ENCODE data around the gene MEGF11.

Gene MEGF11

GRCh38 chr15:66238318-66238717 lies 15.2 kb downstream of the MEGF11 start:
- no peak for DNase-seq

DNA sequence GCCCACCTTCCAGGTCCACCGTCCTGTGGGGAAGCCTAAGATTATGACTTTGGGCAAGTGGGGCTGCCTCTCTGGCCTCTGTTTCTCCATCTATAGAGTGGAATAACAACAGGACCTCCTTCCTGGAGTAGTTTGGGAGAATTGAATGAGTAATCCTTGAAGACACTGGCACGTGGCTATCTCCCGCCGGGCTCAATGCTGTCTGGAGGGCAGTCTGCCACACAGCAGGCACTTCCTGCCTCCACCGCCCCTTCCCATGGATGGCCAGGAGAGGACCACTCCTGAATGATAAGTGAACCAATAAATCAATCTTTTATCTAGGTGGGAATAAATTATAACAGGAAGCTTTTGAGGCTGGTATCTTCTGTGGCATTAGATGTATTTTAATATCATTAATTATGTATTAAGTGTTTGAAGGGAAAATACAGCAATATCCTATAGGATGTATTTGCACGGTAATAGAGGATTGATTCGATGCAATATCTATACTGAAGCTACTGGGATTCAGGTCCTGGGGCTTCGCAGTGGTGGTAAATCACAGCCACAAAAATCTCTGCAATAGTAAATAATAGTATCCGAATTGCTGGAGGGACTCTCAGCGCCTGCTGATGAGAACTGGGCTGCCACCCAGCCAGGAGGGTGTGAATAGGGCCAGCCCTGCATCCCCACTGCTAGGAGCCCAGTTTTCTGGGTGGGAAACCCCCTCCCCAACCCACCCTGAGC lies 15.9 kb downstream of the MEGF11 start:
- DNase-seq: no peak

DNA sequence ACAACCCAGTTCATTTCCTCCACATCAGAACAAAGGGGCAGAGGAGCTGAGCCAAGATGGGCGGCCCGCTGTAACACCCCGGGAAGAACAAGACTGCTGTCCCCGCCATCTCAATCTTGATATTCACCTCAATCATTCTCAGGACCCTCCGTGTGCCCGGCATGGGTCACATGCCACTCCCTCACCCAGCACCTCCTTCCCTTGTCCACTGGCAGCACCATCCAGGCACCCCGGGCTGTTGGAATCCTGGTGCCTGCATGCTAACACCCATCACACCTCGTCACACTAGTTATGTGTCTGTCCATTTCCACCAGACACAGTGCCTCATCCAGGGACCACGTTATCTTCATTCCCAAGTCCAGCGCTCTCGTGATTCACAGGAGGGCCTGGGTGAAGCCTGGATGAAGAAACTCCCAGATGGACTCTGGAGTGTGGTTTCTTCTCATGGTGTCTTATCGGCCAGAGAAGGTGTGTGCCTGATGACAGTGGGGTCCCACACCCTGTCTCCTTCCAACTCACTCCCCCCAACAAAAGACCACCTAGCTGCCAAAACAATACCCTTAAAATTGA lies 16.7 kb downstream of the MEGF11 start:
- DNase-seq: no peak

- DNase-seq: no peak
Measured at GRCh38 chr15:66235866-66236265, 17.7 kb downstream of the MEGF11 start.

DNA sequence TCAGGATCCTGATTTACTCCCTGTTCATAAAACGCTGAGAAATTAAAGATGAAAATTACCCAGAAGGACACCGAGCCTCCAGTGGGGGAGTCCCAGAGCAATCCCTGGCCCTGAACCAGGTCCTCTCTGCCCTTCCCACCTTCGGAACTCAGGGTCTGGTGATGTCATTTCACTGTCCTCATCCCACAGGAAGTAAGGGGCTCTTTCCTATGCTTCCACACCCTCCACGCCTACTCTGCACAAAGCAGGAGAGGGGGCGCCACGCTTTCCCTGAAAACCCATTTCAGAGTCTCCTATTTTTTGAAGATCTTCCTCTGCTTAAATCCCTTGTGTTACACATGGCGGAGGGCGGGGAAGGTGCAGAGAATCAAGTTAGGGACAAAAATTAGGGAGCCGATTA lies 18.8 kb downstream of the MEGF11 start:
- DNase-seq: no peak

- DNase-seq: no peak
Measured at GRCh38 chr15:66233487-66234415, 19.8 kb downstream of the MEGF11 start.

- no peak for DNase-seq
Measured at GRCh38 chr15:66232267-66232625, 21.3 kb downstream of the MEGF11 start.

DNA sequence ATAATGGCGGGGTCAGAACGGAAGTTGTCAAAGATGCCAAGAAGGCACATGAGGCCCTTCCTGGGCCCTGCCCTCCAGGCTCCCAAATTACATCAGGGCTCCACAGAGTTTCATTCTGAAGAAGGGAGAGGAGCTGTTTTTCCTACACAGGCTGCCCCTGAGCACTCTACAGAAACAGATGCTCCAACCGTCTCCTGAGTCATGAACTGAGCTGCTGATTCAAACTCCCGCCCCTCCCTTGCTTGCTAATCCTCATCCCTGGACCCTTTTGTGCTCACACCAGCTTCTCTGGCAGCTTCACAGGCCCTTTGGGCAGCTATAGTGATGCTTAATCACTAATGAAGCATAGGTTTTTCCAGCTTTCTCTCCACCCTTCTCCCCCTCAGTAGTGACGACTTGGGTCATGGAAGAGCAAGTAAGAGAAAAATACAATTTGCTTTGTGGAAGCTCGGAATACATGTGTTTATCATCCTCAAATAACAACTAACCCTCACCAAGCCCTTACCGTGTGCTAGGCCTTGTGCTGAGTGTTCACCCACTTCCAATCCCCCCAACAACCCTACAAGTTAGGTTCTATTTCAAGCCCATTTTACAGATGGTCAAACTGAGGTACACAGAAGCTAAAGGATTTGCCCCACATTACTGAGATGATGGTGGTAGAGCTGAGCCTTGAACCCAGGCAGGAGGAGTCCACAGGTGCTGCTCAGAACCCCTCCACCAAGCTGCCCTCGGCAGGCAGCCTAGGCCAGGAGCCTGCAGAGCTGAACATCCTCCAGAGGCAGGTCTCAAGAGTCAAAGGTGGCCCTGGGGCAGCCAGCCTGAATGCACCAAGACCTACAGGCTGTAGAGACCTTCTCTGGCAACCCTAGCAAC lies 21.9 kb downstream of the MEGF11 start:
- no peak for DNase-seq

DNA sequence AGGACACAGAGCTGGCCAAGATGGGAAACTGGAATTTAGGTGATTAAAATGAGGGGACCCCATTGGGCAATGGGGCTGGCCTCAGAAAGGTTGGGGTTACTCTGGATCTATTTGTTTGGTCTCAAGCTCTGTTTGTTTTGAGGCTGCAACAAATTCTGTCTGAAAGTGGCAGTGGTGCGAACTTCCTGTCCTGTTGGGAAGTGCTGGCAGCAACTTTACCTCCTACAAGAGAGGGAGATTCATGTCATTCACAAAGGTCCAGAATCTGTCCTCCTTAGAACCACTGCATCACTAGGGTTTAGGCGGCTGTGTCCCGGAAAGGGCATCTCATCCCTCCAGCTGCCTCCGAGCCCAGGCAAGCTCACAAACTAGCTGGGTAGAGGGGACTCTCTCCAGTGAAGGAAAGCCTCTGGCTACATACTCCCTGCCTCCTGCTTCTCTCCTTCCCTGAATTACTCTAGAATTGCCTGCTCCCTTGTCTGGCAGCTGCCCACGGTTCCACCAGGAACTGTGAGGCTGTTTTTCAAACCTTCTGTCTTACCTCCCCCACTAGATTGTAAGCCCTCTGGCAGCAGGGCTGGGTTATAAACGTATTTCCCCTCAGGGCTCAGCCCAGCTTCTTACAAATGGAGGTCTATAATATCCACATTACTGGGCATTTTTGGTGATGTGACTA lies 23.6 kb downstream of the MEGF11 start:
- DNase-seq: no peak

DNA sequence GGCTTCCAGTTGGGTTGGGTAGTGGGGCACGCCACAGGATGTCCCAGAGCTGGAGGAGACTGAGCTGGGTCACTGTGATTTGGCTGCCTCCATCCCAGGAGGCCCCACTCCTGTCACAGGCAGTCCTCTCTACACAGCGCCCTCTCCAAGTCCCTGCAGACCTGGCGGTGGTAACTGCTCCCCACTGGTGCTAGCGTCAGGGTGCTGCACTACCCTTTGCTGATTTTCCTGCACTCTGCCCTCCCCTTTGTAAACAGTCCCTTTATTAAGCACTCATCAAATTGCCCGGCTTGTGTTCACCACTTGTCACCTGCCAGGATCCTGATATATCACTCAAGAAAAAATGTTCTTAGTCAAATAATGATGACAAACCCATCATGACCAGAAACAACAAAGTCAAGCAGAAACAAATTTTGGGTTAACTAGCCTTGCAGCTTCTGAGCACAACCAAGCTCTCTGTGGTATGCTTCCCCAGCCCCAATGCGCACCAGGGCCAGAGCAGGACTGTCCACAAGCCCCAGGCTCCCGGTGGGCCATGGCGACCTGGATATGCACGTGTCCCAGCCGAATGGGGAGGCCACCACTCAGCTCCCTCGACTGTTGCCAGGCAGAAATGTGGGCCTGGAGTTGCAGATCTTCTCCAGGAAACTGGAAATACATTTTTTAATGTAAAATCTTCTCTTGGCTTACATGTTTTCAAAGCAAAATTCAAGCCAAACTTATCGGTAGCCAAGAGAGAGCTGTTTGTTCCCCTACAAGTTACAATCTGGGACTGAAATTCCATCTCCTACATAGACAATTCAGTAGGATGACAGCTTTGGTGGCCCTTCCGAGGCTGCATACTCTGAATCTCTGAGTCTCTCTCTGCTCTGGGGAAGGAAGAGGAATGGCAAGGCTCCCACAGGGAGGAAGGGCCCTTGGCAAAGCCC lies 24.5 kb downstream of the MEGF11 start:
- DNase-seq: no peak

GRCh38 chr15:66226736-66227135 lies 26.8 kb downstream of the MEGF11 start:
- DNase-seq: no peak

- DNase-seq: no peak
Measured at GRCh38 chr15:66225656-66226274, 27.8 kb downstream of the MEGF11 start.

GRCh38 chr15:66224946-66225345 lies 28.6 kb downstream of the MEGF11 start:
- no peak for DNase-seq

DNA sequence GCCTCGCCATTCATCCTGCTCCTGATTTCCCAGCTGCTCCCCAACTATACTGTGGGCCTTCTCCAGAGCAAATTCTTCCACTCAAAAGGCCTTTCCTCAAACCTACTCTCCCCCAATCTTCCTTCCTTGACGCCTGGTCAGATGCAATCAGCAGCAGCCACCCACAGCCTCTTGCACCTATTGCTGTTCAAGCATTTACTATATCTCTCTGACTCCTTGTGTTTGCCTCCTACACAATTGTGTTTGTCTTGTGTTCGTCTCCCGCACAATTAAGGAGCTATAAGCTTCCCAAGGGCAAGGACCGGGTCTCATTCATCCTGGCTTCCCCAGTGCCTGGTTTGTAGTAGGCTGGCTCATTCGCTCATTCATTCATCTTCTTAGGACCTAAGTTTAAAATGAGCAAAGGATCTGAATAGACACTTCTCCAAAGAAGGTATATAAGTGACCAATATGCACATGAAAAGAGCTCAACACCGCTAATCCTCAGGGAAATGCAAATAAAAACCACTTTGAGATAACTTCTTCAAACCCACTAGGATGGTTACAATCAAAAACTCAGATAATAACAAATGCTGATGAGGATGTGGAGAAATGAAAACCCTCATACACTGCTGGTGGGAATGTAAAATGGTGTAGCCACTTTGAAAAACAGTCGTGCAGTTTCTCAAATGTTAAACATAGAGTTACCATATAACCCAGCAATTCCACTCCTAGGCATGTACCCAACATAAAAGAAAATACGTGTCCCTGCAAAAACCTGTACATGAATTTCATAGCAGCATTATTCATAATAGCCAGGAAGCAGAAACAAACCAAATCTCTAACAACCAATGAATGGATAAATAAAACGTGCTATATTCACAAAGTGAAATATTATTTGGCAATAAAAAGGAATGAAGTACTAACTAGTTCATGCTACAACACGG lies 31.0 kb downstream of the MEGF11 start:
- DNase-seq: no peak

GRCh38 chr15:66221126-66221525 lies 32.4 kb downstream of the MEGF11 start:
- DNase-seq: no peak

GRCh38 chr15:66220601-66221000 lies 32.9 kb downstream of the MEGF11 start:
- DNase-seq: no peak

DNA sequence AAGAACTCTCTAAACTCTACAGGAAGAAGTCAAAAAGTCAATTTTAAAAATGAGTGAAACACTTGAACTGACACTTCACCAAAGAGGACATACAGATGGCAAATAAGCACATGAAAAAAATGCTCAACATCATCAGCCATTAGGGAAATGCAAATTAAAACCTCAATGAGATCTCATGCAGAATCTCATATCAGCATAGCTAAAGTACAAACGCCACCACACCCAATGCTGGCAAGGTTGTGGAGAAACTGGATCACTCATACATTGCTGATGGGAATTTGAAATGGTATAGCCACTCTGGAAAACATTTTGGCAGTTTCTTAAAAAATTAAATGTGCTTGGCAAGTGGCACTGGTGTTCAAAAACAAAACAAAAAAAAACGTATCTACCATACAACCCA lies 34.2 kb downstream of the MEGF11 start:
- DNase-seq: no peak

- DNase-seq: no peak
Measured at GRCh38 chr15:66216806-66217205, 36.7 kb downstream of the MEGF11 start.

- no peak for DNase-seq
Measured at GRCh38 chr15:66215811-66216210, 37.7 kb downstream of the MEGF11 start.

DNA sequence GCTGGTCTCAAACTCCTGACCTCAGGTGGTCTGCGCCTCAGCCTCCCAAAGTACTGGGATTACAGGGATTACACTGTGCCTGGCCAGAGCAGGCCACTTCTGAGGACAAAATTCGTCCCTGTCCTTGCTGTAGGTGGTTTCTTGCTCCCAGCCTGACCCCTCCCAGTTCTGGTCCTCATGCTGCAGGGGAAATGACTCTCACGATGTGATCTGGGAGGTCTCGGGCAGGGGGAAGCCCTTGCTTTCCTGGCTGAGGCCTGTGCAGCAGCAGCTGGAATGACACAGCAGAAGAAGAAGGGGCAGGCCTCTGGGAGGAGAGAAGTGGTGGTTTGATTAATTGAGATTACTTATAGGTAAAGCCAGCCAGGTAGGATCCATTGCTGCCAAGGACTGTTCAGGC lies 39.3 kb downstream of the MEGF11 start:
- no peak for DNase-seq
